T-helper 22 cell (primary cell): ENCODE measurements around the gene MFN2.

Experiments used
- DNase-seq: peaks from one replicate; pipeline ENCODE4 v3.0.0-alpha.2; 2020; ENCODE audit warnings: low read depth

MFN2 gene

DNA sequence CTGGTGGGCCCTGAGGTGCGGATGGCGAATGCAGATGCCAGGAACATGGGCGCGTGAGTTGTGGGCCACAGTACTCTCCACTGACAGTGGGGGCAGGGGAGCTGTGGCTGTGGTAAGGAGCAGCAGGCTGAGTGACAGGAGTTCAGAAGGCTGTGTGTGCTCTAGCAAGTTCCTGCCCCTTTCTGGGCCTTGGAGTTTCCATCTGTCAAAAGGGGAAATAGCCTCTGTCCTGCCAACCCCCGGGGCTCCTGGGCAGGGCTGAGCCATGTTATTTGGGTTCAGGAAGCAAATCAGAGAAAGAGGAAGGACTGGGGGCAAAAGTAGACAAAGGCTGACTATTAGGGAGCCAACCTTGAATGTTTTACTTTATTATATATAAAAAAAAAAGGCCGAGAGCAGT is 19.5 kb upstream of the MFN2 start:
- no peak for DNase-seq

DNA sequence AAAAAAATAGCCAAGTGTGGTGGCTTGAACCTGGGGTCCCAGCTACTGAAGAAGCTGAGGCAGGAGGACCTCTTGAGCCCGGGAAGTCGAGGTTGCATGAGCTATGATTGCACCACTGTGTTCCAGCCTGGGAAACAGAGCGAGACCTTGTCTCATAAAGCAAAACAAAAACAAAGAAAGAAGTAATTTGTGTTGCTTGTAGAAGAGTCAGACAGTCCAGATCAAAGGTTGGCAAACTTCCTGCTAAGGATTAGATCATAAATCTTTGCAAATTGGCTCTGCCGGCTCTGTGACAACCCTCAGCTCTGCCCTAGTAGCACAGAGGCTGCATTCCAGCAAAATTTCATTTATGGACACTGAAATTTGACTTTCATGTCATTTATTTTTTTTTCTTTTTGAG is 19.0 kb upstream of the MFN2 start:
- no peak for DNase-seq

DNA sequence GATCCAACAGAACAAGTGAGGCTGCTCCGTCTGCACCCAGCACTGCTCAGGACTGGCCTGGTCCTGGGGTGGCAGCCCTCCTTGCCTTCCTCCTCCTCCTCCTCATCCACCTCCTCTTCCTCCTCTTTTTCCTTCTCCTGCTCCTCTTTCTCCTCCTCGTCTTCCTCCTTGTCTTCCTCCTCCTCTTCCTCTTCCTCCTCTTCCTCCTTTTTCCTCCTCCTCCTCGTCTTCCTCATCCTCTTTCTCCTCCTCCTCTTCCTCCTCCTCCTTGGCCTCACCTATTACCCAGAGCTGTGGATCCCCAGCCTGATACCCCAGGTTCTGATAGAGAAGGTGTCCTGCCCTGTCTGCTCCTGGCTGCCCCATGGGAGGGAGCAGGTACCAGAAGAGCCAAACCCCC is 16.6 kb upstream of the MFN2 start:
- no peak for DNase-seq

DNA sequence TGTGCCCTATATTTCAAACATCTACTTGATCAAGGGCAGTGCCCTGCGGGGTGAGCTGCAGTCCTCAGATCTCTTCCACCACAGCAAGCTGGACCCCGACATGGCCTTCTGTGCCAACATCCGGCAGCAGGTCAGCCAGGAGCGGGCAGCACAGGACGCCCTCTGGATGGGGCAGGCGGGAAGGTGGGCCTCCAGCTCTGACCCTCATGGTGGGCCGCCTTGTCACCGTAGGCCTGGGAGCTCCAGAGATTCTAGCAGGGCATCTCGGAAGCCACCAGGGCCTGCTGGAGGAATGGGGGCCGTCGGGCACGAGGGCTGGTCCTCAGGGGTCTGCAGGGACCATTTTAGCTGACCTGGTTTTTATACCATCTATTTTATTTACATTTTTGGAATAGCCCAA is 15.6 kb upstream of the MFN2 start:
- no peak for DNase-seq

DNA sequence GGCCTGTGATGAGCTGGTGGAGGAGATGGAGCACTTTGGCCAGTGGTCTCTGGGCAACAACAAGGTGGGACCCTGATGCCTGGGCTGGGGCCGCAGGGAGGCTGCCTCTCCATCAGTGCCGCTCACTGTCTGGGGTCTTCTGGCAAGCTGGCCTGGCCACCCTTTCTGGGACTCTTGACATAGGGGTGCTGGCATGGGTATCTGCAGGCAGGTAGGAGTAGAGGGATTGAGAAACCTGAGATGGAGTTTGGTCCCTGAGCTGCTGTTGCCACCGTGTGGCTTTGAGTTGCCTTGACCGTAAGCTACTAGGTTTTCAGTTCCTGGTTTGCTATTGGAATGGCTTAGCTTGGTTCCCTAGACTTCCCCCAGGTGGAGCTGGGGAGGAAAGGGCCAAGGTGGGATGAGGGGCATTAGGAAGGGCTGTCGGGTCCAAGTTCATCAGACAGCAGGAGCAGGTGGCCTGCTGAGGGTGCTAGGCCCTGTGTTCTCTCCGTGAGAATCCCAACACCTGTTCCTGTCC is 13.2 kb upstream of the MFN2 start:
- DNase-seq: no peak

DNA sequence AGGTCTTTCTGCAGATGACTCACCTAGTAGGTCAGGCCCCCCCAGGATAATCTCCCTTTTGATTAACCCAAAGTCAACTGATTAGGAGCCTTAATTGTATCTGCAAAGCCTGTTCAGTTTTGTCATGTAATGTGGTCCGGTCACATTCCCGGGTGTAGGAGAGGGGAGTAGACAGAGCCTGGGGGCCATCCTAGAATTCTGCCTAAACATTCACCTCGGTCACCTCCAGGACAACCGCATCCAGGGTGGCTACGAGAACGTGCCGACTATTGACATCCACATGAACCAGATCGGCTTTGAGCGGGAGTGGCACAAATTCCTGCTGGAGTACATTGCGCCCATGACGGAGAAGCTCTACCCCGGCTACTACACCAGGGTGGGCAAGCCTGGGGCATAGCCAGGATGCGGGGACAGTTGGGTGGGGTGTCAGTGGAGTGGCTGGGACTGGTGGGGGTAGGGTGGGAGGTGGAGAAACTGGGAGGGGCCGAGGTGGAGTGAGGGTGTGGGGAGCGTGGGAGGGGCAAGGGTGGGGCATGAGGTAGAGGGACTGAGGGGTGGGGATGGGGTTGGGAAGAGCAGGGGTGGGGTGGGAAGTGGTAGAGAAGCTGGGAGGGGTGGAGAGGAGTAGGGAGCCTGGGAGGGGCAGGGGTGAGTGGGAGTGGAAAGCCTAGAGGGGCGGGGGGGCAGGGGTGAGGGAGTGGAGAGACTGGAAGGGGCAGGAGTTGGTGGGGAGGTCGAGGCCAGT is 9.6 kb upstream of the MFN2 start:
- DNase-seq: no peak

DNA sequence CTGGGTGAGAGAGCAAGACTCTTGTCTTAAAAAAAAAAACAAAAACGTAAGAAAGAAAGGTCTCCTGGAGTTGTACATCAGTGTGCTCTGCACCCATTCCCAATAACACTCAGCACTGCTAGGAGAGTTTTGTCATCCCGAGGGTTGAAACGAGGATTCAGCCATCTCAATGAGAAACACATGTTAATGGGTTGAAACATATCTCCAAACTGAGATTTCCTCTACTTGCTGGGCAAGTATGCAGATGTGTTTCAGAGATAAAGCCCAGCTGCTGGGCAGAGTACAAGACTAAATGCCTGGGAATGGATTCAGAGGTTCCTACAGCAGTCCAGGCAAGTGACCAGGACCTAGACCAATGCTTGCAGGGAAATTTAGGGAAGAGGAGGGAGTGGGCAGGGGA is 2.6 kb upstream of the MFN2 start:
- no peak for DNase-seq

DNA sequence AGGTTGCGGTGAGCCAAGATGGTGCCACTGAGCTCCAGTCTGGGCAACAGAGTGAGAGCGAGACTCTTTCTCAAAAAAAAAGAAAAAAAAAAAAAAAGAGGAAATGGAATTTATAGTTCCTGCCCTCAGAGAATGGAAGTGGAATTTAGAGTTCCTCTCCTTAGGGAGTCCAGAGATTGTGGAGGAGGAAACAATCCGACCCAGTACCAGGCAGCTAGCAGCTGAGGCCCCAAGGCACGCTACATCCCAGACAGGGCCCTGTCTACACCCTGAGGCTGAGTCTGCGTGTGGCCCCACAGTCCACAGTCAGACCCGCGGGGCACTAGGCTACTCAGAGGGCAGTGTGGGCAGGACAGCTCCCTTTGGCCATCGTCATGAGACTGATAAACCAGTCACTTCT is 1.9 kb upstream of the MFN2 start:
- DNase-seq: no peak

DNA sequence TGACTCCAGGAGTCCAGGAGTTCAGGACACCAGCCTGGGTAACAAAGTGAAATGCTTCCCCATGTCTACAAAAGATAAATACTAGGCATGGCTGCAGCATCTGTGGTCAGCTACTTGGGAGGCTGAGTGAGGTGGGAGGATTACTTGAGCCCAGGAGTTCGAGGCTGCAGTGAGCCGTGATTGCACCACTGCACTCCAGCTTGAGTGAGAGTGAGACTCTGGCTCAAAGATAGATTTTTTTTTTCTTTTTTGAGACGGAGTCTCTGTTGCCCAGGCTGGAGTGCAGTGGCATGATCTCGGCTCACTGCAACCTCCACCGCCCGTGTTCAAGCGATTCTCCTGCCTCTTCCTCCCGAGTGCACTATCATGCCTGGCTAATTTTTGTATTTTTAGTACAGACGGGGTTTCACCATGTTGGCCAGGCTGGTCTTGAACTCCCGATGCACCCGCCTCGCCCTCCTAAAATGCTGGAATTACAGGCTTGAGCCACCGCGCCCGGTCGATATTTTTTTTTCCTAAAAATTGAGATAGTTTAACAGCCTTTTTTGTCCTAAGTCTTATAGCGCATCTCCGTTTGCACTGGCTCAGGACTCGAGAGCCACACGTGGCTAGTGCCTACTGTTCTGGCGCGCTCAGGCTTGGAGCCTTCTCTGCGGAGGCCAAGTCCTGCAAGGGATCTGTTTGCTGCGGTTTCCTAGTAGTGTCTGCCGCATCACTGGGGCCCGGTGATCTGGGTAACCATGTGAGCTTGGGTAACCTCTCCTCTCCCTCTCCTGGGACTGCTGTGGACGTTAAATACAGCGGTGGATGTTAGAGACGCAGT is 1.0 kb upstream of the MFN2 start:
- no peak for DNase-seq

DNA sequence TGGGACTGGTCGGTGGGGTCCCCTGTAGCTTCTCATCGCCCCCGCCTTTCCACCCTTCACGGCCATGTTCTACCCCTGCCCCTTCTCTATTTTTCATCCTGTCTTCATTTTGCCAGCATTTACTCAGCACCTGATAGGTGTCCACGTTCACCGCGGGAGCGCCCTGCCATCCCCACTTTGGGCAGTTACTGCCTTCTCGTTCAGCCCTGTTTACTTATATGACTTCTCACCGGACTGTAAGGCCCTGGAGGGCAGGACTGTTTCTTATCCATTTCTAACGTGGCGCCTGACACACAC is 380 bp downstream of the MFN2 start:
- DNase-seq: no peak

DNA sequence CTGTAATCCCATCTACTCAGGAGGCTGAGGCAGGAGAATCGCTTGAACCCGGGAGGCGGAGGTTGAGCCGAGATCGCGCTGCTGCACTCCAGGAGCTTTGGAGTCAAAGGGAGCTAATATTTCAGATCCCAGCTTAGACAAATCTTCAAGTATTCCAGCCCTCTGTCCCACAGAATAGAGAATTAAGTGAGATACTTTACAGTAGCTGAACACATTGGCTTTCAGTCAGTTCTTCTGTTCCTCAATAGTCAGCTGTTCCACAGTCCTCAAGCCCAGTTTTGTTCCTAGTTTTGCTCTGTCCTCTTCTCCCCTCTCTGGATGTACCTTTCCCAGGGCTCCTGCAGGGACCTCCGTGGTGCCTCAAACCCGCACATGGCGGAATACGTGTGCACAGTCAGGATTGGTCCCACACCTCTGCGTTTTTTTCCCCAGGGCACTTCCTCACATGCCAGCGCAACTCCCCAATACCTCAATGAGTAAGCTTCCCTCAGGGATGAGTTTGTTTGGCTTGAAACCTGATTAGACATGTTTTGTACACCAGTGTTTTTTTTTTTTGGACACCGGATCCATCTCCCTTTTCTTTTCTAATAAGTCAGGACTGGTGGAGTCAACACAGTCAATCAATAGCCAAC is 1.2 kb downstream of the MFN2 start:
- DNase-seq: no peak

DNA sequence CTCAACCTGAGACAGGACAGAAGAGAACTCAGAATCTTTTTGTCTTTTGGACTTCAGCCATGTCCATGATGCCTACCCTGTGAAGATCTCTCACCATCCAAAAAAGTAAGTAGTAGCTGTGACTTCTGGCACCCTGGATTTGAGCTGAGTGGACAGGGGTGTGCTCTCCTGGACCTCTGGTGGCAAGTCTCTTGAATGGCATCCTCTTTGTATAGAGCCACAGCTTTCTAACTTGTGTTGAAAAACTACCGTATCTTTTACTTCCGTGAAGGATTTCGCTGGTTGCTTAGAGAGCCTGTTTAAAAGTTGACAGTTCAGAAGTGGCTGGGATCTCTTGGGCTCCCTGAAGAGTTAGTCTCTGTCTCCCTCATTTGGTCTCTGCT is 1.8 kb downstream of the MFN2 start:
- no peak for DNase-seq

DNA sequence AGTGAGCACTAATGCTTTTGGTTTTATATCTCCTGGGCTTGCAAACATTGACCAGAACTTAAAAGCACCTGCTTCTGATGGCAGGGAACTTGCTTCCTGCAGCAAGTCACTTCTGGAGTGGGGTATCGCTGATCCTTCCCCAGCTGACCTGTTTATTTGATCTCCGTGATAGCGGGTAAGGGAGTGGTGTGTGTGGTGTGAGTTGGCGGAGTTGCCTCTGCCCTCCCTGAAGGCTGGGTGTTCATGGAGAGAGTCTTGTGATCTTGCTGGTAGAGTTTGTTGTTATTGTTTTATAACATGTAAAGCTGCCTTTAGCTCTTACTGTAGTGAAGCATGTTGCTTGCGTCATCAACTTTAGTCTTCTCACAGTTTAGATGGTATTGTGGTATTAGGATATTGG is 3.9 kb downstream of the MFN2 start:
- no peak for DNase-seq

DNA sequence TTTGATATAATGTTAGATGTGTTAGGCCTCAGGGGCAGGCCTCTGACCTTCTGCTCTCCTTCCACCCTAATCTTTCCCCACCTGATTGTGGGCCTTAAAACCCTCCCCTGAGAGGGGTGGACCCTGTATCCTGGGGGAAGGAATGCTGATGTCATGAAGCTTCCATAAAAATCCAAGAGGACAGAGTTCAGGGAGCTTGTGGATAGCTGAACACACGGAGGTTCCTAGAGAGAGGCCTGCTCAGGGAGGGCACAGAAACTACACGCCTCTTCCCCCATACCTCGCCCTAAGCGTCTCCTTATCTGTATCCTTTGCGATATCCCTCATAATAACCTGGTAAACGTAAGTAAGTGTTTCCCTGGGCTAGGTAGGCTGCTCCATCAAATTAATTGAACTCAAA is 4.3 kb downstream of the MFN2 start:
- DNase-seq: no peak

DNA sequence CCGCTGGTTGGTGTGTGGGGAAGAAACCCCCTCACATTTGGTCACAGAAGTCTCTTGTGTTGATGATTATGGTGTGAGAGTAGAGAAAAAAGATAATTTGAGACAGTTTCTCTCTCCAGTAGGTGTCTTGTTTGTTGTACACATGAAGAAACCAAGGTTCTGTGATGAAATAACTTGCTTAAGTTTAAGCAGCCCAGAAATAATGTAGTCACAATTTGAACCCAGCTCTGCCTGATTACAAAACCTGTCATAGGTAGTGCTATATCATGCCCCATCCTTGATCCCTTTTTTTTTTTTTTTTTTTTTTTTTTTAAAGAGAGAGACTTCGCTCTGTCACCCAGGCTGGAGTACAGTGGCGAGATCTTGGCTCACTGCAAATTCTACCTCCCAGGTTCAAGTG is 4.9 kb downstream of the MFN2 start:
- no peak for DNase-seq

DNA sequence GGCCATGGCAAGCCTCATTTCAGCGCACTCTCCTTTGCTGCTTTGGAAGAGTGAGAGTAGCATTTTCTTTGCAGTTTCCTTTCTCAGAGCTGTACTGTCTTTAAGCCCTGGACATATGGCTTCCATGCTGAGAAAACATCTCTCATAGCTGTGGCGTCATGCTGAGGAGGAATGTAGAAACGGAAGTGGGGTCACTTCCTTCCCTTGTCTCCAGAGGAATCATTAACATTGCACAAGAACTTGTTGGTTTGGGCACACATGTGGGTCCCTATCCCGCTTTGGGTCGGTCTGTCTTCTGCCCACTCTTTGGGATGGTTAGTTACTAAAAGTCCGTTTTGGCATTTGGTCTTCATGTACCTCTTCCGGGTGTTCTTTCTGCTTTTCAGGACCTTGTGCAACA is 5.6 kb downstream of the MFN2 start:
- DNase-seq: no peak

DNA sequence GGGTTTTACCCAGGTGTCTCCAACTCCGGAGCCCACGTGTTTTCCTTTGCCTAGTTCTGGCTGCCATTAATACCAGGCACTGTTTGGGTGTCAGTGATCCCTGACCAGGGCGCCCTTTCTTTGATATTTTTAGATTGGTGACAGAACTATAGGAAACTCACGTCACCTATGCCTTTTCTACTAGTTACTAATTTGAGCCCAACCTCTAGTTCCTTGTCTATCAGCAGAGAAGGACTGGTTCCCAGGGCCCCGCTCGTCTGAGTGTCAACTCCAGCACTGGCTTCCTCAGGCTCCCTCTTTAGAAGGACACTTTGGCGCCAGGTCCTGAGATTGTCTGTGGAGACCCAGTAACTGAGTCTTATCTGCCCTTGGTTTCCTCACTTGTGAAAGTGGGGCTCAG is 9.4 kb downstream of the MFN2 start:
- no peak for DNase-seq

DNA sequence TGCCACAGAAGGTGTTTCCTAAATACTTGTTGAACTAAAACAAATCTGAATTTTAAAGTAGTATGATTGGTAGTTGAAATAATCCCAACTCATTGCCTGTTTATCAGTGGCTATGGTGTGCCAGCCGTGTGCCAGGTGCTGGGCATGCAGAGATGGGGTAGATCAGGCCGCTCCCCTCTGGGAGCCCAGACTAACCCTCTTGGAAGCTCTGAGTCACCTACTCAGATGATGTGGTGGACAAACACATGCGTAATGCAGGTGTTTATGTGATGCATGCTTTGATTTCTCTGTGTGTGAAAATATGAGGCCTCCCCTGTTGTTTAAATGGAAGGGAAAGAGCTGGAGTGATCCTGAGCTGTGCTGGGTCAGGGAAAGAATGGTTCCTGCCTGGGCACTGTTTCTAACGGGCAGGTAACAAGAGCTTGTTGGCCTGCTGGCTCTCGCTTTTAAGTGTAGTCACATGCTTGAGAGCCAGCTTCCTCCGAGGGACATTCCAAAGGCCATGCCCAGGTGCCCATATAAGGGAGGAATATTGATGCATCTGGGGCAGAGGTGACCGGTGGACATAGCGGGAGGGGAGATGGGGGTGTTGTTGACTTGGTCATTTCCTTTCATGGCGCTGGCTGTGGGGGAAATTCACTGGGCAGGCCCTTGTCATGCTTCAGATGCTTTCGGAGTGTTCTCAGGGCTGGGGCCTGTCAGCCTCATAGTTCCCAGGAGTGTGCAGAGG is 10.2 kb downstream of the MFN2 start:
- no peak for DNase-seq

DNA sequence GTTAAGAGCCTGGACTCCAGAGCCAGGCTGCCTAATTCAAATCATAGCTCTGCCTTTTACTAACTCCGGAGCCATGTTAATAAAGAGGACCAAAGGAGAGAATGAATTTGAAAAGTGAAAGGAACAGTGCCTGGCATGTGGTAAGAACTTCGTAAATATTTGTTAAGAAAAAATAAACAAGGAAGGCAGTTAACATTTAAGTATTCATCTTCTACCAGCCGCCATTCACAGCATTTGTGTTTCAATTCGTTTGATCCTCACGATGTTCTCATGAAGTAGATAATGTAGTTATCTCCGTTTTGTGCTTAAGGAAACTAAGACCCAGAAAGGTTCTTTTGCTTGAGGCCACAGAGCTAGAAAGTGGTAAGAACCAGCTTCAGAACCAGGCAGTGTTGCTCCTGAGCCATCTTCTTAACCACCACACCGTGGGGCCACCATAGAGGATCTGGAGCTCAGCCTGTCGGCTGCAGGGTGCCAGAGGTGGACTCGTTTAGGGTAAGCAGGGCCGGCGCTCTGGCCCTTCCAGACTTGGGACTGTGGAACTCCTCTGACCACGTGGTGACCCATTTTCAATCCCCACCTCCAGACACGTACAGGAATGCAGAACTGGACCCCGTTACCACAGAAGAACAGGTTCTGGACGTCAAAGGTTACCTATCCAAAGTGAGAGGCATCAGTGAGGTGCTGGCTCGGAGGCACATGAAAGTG is 11.9 kb downstream of the MFN2 start:
- no peak for DNase-seq

DNA sequence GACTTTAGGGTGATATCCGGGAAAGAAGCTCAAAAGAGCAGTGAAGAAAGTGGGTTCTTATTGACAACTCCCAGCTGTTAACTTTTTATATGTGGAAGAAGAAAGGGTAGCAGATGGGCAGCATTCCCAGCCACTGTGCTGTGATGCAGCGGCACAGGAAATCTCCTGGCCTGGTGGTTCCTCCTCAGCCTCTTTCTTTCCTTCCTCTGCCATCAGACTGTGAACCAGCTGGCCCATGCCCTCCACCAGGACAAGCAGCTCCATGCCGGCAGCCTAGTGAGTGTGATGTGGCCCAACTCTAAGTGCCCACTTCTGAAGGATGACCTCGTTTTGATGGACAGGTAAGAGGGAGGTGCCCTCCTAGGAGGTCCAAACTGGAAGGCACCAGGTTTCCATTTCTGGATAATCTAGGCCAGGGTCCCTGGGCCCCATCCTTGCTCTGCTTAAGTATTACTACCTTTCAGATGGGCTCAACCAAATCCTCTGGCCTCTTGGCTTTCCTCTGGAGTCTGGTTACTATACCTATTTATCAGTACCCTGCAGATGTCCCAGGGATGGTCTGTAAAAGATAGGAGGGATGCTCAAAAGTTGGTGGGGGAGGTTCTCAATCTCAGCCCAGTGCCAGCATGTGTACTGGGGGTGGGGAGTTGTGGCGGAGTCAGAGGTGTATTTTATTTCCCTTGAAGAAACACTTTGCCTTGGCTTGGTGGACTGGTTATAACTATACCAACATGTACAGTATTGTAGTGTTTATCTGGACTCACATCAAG is 17.0 kb downstream of the MFN2 start:
- no peak for DNase-seq

DNA sequence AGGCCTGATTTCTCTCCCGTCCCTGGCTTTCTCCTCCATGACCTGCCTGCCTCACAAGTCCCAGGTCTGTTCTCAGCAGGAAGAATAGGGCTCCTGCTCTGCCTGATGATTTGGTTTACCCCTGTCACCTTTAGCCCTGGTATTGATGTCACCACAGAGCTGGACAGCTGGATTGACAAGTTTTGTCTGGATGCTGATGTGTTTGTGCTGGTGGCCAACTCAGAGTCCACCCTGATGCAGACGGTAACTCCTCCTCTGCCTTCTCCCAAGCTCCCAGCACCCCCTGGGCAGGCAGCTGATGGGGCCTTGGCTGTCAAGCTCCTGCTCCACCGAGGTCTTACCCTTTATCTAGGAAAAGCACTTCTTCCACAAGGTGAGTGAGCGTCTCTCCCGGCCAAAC is 18.4 kb downstream of the MFN2 start:
- DNase-seq: no peak
